ENCODE data around the gene CORO1C.

DNA sequence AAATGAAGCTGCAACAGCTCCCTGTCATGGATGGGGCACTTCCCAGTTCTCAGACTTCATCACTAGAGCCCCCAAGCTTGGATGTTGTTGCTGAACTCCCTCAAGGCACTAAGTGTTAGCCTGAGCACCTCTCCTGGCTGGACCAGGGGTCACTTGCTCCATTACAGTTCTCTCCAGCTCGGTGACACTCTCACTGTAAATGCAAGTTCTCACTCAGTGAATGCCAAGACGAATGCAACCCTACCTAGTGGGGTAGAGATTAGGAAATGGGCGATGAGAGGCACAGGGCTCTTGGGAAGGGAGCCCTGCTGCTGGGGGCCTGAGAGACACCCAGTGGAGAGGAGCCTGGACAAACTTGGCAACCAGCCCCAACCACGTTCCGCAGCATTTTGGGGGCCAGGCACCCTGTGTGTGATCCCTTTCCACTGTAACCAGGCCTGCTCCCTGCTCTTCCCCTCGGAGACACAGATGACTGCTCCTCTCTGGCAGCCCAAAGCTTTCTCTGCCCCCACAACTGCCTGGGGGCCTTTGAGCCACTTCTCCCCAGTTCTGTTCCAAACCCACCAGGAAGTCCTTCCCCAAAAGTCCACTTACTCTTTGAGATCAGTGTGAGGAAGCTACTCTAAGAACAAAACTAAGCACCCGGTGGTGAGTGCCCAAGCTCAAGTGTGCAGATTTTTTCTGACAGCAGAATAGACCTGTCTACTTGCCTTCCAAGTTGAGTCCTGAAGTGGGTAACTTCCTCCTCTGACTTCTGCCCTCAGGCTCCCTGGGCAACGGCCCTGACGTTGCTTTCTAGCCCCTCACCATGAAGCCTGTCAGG lies 89.7 kb downstream of the CORO1C start:
- TF ChIP-seq GATA2 (IDR thresholded peaks at IDR 0.05; ENCODE audit: low read depth, low read length) (no peak), GATA3 (IDR thresholded peaks at IDR 0.05; ENCODE audit: low read depth, low read length) (no peak)

Measured in SH-SY5Y (cell line).